IPS-20b (cell line): ENCODE results near the gene LPCAT2.

ENCODE experiments used
- H3K27ac ChIP-seq: one replicate; pipeline ENCODE4 v1.5.1; 2013; ENCODE audit warnings: low read length
- H3K27me3 ChIP-seq: 2 replicates; pipeline ENCODE4 v1.6.1; 2013; ENCODE audit warnings: mild to moderate bottlenecking, low read length, inconsistent platforms; ENCODE audit not compliant: insufficient read depth
- H3K36me3 ChIP-seq: 2 replicates; pipeline ENCODE4 v1.6.1; 2013; ENCODE audit warnings: low read depth, mild to moderate bottlenecking, inconsistent platforms, low read length, moderate library complexity; ENCODE audit not compliant: insufficient read depth
- H3K4me1 ChIP-seq: 2 replicates; pipeline ENCODE4 v1.6.1; 2013; ENCODE audit warnings: mild to moderate bottlenecking, control low read depth, inconsistent platforms, low read length, moderate library complexity; ENCODE audit not compliant: insufficient read depth
- H3K4me3 ChIP-seq: 2 replicates; pipeline ENCODE4 v1.5.1; 2013; ENCODE audit warnings: mild to moderate bottlenecking, low read length, inconsistent platforms
- H3K9ac ChIP-seq: 2 replicates; pipeline ENCODE4 v1.6.1; 2013; ENCODE audit warnings: low read depth, mild to moderate bottlenecking, inconsistent platforms, low read length, moderate library complexity
- H3K9me3 ChIP-seq: 2 replicates; pipeline ENCODE4 v1.6.1; 2013; ENCODE audit warnings: mild to moderate bottlenecking, low read depth, low read length, inconsistent platforms; ENCODE audit not compliant: insufficient read depth

LPCAT2 gene

GRCh38 chr16:55508271-55508921, 476 bp upstream of the LPCAT2 start:
- H3K9me3 ChIP-seq = peaks cover 19% of the 10 kb centered on the region; the same call in 1 of the 2 replicates
- H3K4me1 ChIP-seq = no peaks in the 10 kb centered on the region
- peak overlapping the region; percentile 64; the same call in 1 of the 2 replicates for H3K4me3 ChIP-seq
- no peak overlapping the region for H3K27ac ChIP-seq
- peaks cover 10% of the 10 kb centered on the region; the same call in 1 of the 2 replicates for H3K36me3 ChIP-seq
- H3K27me3 ChIP-seq = peaks cover 7% of the 10 kb centered on the region; the same call in 1 of the 2 replicates
- no peak overlapping the region for H3K9ac ChIP-seq

- peak overlapping the region; percentile 64 for H3K4me3 ChIP-seq
- H3K4me1 ChIP-seq = no peaks in the 10 kb centered on the region
- H3K9me3 ChIP-seq = peaks cover 29% of the 10 kb centered on the region; the same call in 1 of the 2 replicates
- H3K9ac ChIP-seq = no peak overlapping the region
- no peak overlapping the region for H3K27ac ChIP-seq
- peaks cover 7% of the 10 kb centered on the region; the same call in 1 of the 2 replicates for H3K27me3 ChIP-seq
- peaks cover 6% of the 10 kb centered on the region; the same call in 1 of the 2 replicates for H3K36me3 ChIP-seq
Observed at GRCh38 chr16:55510185-55510805, 1.4 kb downstream of the LPCAT2 start.

DNA sequence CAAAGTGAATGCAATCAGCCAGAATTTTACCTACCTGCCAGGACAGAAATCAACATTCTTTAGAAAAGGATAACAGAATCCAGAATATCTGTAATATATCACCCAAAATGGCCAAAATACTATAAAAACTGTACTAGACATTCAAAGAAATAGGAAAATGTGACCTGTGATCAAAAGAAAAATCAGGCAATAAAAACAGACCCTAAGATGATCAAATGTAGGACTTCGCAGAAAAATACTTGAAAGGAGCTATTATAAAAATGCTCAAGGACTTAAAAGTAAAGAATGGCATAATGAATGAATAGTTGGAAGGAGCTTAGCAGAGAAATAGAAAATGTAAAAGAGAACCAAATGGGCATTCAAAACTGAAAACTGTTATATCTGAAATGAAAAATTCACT, 4.1 kb downstream of the LPCAT2 start:
- Histone ChIP-seq H3K36me3 (no peaks in the 10 kb centered on the region), H3K27ac (no peak overlapping the region), H3K4me1 (no peaks in the 10 kb centered on the region), H3K9me3 (peaks cover 36% of the 10 kb centered on the region; the same call in 1 of the 2 replicates), H3K9ac (no peak overlapping the region), H3K27me3 (peaks cover 7% of the 10 kb centered on the region; the same call in 1 of the 2 replicates), H3K4me3 (no peak overlapping the region)

DNA sequence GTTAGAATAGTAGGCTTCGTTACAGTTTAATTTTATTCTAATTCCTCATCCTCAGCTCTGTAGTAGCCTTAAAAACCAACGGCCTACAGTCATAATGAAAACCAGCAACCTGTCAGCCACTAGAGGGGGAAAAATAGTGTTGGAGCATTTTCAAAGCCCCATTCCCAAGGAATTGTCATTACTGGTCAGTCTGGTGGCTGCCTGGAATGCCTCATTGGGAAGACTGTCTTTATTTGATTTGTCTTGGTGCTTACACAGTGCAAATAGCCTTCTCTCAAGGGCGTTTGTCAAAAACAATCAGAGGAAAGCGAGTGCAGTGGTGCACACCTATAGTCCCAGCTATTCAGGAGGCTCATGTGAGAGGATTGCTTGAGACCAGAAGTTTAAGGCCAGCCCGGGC, 4.7 kb downstream of the LPCAT2 start:
- Histone ChIP-seq H3K27ac (no peak overlapping the region), H3K4me1 (no peaks in the 10 kb centered on the region), H3K36me3 (no peaks in the 10 kb centered on the region), H3K27me3 (peaks cover 7% of the 10 kb centered on the region; the same call in 1 of the 2 replicates), H3K4me3 (no peak overlapping the region), H3K9me3 (peaks cover 42% of the 10 kb centered on the region; the same call in 1 of the 2 replicates), H3K9ac (no peak overlapping the region)

GRCh38 chr16:55515111-55515510, 6.2 kb downstream of the LPCAT2 start:
- Histone ChIP-seq H3K27me3 (peaks cover 1% of the 10 kb centered on the region; the same call in 1 of the 2 replicates), H3K9me3 (peaks cover 47% of the 10 kb centered on the region; the same call in 1 of the 2 replicates), H3K4me3 (no peak overlapping the region), H3K4me1 (no peaks in the 10 kb centered on the region), H3K36me3 (no peaks in the 10 kb centered on the region), H3K9ac (no peak overlapping the region), H3K27ac (no peak overlapping the region)

- Histone ChIP-seq H3K4me3 (no peak overlapping the region), H3K27ac (no peak overlapping the region), H3K4me1 (0 out of 2 replicates have a peak, but pooled peaks cover 3% of the 10 kb centered on the region), H3K9ac (no peak overlapping the region), H3K9me3 (peaks cover 29% of the 10 kb centered on the region; the same call in 1 of the 2 replicates), H3K27me3 (no peaks in the 10 kb centered on the region), H3K36me3 (no peaks in the 10 kb centered on the region)
Observed at GRCh38 chr16:55521792-55522191, 12.9 kb downstream of the LPCAT2 start.

- Histone ChIP-seq H3K36me3 (no peaks in the 10 kb centered on the region), H3K27me3 (no peaks in the 10 kb centered on the region), H3K4me1 (0 out of 2 replicates have a peak, but pooled peaks cover 3% of the 10 kb centered on the region), H3K9me3 (peaks cover 12% of the 10 kb centered on the region; the same call in 1 of the 2 replicates), H3K27ac (no peak overlapping the region), H3K9ac (no peak overlapping the region), H3K4me3 (no peak overlapping the region)
Observed at GRCh38 chr16:55526441-55526840, 17.6 kb downstream of the LPCAT2 start.

GRCh38 chr16:55527885-55528284, 19.0 kb downstream of the LPCAT2 start:
- H3K9me3 ChIP-seq = no peaks in the 10 kb centered on the region
- H3K4me3 ChIP-seq = no peak overlapping the region
- H3K27me3 ChIP-seq = no peaks in the 10 kb centered on the region
- no peaks in the 10 kb centered on the region for H3K36me3 ChIP-seq
- 0 out of 2 replicates have a peak, but pooled peaks cover 3% of the 10 kb centered on the region for H3K4me1 ChIP-seq
- H3K9ac ChIP-seq = no peak overlapping the region
- H3K27ac ChIP-seq = no peak overlapping the region

DNA sequence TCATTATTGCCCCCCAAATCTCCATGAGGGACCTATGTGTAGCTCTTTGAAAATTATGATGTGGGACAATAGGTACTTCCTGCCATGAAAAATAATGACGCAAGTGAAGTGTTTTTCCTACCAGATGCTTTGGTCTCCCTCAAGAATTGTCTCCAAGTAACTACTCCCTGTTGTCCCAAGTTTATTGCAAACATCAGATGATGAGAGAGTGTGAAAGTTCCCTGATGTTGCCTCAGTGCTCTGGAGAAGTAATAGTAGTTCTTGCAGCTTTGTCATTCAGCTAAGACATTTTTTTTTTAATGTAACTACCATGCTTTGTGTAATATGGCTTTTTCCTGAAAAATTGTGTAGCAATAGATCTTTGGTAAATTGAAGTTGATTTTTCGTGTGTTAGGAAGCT, 20.1 kb downstream of the LPCAT2 start:
- Histone ChIP-seq H3K4me1 (0 out of 2 replicates have a peak, but pooled peaks cover 3% of the 10 kb centered on the region), H3K36me3 (no peaks in the 10 kb centered on the region), H3K27me3 (no peaks in the 10 kb centered on the region), H3K9me3 (no peaks in the 10 kb centered on the region), H3K4me3 (no peak overlapping the region), H3K9ac (no peak overlapping the region), H3K27ac (no peak overlapping the region)

DNA sequence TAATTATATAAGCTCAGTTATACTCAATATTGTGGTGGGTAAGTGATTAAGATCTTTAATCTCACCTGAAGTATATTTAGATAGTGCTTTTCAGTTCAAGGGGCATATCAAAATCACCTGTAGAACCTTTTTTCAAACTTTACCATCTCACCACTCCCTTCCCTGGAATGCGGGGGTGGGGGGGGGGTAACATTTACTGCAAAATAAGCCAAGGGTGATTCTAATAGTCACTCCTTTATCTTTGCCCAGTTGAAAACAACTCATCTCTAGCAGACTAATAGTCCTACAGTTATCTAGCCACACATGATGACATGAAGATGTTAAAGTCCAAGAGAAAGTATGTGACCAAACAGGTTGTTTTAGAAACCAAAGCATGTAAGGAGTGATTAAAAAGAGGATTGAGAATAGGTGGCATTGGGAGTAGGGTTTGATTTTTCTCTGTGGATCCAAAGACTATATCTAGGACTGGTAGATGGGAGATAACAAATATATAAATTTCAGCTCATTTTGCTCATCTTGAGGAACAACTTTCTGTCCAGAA, 21.5 kb downstream of the LPCAT2 start:
- H3K9ac ChIP-seq = no peak overlapping the region
- no peaks in the 10 kb centered on the region for H3K27me3 ChIP-seq
- no peak overlapping the region for H3K4me3 ChIP-seq
- no peaks in the 10 kb centered on the region for H3K9me3 ChIP-seq
- H3K36me3 ChIP-seq = no peaks in the 10 kb centered on the region
- no peak overlapping the region for H3K27ac ChIP-seq
- H3K4me1 ChIP-seq = no peaks in the 10 kb centered on the region

DNA sequence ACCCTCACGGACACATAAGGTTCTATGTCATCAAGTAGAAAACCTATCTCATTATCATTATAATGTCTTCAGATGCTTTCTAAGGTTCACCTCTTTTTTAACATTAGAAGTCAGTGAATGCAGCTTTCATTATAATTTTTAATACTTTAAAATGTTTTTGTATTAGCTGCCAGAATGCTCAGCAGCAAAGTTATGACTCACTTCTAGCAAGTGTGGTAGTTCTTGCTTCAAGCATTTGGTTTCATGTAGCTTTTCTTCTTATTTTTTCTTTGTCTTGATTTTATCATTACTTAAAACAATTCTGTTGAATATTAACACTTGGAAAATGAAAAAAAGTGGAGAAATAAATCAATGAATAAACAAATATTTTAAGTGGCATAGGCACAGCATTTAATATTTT, 23.4 kb downstream of the LPCAT2 start:
- Histone ChIP-seq H3K4me1 (no peaks in the 10 kb centered on the region), H3K27me3 (no peaks in the 10 kb centered on the region), H3K36me3 (no peaks in the 10 kb centered on the region), H3K4me3 (no peak overlapping the region), H3K27ac (no peak overlapping the region), H3K9me3 (no peaks in the 10 kb centered on the region), H3K9ac (no peak overlapping the region)
